Measurements from ENCODE around the gene ASCL2.

The ASCL2 gene

DNA sequence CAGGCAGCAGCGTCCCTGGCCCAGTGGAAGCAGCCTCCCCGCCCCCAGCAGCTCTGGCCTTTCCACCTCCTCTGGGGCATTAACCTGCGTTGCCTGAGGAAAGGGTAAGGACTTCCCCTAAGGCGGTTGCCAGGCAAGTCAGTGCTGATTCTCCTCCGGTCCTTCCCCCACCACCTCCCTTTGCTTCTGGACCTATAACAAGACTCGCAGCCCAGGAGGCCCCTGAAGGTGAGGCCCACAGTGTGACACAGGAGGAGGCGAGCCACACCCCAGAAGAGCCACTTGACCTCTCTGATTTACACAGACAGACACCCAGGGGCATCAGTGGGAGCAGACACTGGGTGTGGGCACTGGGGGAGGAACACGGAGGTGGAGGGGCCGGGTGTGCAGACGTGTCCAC is 35.4 kb downstream of the ASCL2 start:
- no peak for DNase-seq (ENCODE audit: low read depth, low spot score)

- DNase-seq (ENCODE audit: low read depth, low spot score): no peak
Measured at GRCh38 chr11:2233693-2234455, 36.5 kb downstream of the ASCL2 start.

GRCh38 chr11:2229713-2230297 is 40.6 kb downstream of the ASCL2 start:
- DNase-seq (ENCODE audit: low read depth, low spot score): no peak

DNA sequence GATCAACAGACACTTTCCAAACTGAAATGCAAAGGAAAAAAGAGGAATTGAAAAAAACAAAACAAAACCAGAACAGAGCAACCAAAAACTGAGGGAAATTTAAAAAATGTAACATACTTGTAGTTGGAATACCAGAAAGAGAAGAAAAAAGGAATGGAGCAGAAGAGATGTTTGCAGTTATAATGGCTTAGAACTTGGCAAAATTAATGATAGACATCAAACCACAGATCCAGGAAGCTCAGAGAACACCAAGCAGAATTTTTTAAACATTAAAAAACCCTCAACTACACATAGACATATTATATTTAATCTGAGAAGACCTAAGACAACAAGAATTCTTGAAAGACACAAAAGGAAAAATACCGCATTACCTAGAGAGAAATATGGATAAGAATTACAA is 46.1 kb downstream of the ASCL2 start:
- no peak for DNase-seq (ENCODE audit: low read depth, low spot score)

DNA sequence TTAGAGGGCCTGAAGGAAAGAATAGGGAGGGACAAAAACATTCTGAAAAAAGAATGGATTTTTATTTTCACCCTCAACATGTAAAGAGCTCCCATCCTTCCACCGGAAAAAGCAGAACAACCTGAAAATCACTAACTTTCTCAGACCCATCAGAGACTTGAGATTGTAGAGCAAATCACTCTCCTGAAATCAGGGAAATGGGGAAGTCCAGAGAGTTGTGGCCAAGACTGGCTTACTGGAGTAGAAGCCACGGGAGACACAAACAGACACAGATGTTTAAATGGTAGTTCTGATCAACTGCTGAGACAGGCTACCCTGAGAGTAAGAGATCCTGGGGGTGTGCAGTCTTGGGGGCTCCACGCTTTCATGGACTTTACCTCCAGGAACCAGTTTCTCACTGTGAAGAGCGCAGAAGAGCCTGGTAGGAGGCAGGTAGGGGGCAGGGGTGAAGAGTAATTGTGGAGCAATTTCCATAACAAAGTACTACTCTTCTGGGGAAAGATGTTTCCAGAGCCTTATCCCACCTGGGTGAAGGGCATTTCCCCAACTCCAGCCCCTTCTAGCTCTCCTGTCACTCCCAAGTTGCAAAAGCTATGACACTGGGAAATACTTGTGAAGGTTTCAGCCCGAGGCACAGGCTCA is 47.1 kb downstream of the ASCL2 start:
- DNase-seq (ENCODE audit: low read depth, low spot score): no peak

- DNase-seq (ENCODE audit: low read depth, low spot score): no peak
Measured at GRCh38 chr11:2222451-2222850, 47.9 kb downstream of the ASCL2 start.

DNA sequence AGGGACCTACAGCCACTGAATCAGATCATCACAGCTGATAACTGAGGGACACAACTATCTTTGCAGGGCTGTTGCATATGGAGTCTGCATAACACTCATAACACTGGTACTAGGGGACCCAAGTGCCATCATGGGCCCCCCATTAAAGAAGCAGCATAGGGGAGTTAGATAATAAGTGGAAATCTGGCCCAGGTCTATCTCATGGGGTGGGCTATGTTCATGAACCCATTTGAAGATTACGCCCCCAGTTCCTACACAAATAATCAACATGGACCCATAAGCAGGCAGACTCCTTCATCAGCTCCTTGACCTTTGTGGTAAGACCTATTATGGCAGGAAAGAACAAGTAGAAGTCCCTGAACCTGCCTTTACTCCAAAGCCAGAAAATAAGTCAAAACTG is 48.8 kb downstream of the ASCL2 start:
- DNase-seq (ENCODE audit: low read depth, low spot score): no peak

GRCh38 chr11:2221024-2221423 is 49.4 kb downstream of the ASCL2 start:
- DNase-seq (ENCODE audit: low read depth, low spot score): no peak

DNA sequence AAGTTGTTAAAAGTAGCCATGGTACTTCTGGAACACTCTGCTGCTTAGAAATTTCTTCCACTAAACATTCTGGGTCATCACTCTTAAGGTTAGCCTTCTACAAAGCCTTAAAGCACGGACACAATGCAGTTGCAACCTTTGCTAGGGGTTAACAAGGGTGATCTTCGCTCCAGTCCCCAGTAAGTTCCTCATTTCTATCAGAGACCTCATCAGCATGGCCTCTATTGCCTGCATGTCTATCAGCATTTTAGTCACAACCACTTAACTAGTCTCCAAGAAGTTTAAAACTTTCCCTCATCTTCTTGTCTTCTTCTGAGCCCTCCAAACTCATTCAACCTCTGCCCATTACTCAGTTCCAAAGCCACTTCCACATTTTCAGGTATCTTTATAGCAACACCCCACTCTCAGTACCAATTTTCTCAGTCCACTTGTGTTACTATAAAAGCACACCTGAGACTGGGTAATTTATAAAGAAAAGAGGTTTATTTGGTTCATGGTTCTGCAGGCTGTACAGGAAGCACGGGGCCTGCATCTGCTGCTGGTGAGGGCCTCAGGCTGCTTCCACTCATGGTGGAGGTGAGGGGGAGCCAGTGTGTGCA is 50.1 kb downstream of the ASCL2 start:
- no peak for DNase-seq (ENCODE audit: low read depth, low spot score)

DNA sequence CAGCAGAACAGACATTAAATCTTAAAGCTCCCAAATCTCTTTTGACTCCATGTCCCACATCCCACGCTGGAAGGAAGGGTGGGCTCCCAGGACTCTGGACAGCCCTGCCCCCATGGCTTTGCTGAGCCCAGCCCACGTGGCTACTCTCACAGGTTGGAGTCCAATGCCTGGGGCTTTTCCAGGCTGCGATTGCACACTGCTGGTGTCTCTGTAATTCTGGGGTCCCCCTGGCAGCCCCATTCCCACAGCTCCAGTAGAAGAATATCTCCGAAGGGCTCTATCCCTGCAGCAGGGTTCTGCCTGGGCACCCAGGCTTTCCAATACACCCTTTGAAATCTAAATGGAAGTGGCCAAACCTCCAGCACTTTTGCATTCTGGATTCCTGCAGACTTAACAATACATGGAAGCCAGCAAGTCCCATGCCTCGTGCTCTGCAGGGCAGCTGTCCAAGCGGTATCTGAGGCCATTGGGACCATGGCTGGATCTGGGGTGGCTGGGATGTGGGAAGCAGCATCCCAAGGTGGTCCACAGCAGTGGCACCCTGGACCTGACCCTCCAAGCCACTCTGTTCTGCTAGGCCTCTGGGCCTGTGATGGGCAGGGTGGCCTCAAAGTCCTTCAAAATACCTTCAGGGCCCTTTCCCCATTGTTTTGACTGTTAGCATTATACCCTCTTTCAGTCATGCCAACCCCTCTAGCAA is 50.9 kb downstream of the ASCL2 start:
- DNase-seq (ENCODE audit: low read depth, low spot score): no peak
